Skeletal muscle tissue (tissue), 4 donors: ENCODE data around the gene NAV3. TPM values are rescaled to one million over a fixed set of nuclear protein-coding genes. Genes with fewer than 3 reads are reported as not detected.

Experiments used
- H3K27ac ChIP-seq: one replicate; pipeline ENCODE4 v1.7.0; 2013; ENCODE audit warnings: mild to moderate bottlenecking, low read depth, low read length, inconsistent platforms
- H3K27me3 ChIP-seq, 3 donors: one replicate each; pipeline ENCODE4 v1.7.0; 2013; ENCODE audit warnings: low read length in 3 of 3; ENCODE audit not compliant: control insufficient read depth in 3 of 3, insufficient read depth in 3 of 3
- H3K36me3 ChIP-seq, 3 donors: one replicate each; pipeline ENCODE4 v1.7.0; 2013; ENCODE audit warnings: low read length in 3 of 3; ENCODE audit not compliant: control insufficient read depth in 3 of 3, insufficient read depth in 3 of 3
- H3K4me1 ChIP-seq, 3 donors: one replicate each; pipeline ENCODE4 v1.7.0; 2013; ENCODE audit warnings: low read length in 3 of 3, mild to moderate bottlenecking in 3 of 3; ENCODE audit not compliant: control insufficient read depth in 3 of 3, insufficient read depth in 3 of 3
- H3K4me3 ChIP-seq, 3 donors: one replicate each; pipeline ENCODE4 v1.7.0; 2013; ENCODE audit warnings: low read length in 3 of 3
- H3K9ac ChIP-seq, 3 donors: one replicate each; pipeline ENCODE4 v1.7.0; 2013; ENCODE audit warnings: low read length in 3 of 3, mild to moderate bottlenecking in 3 of 3, moderate library complexity in 2 of 3, low read depth in 1 of 3
- H3K9me3 ChIP-seq, 3 donors: one replicate each; pipeline ENCODE4 v1.7.0; 2013; ENCODE audit warnings: low read length in 3 of 3; ENCODE audit not compliant: control insufficient read depth in 3 of 3
- total RNA-seq: library from RNA; depleted of rRNA; stranded (reverse); fragments of >200 nt; gene quantifications from one replicate; pipeline ENCODE4 v1.2.3, GENCODE V29; 2014
- donor health status: Osteomylitis.

NAV3 gene
- total RNA-seq, 1 donor from 2014 or later = 32.9 TPM

- H3K27ac ChIP-seq = no peak overlapping the region
- no peaks in the 10 kb centered on the region for H3K9me3 ChIP-seq
- H3K9ac ChIP-seq = no peak overlapping the region
- no peaks in the 10 kb centered on the region for H3K36me3 ChIP-seq
- no peaks in the 10 kb centered on the region for H3K4me1 ChIP-seq
- no peak overlapping the region for H3K4me3 ChIP-seq
- H3K27me3 ChIP-seq = no peaks in the 10 kb centered on the region
These were observed 333.5 kb downstream of the NAV3 start for GRCh38 chr12:78164154-78164553.

GRCh38 chr12:78167510-78167909 is 336.8 kb downstream of the NAV3 start:
- H3K27me3 ChIP-seq = no peaks in the 10 kb centered on the region
- no peak overlapping the region for H3K4me3 ChIP-seq
- no peaks in the 10 kb centered on the region for H3K9me3 ChIP-seq
- no peaks in the 10 kb centered on the region for H3K36me3 ChIP-seq
- H3K4me1 ChIP-seq = no peaks in the 10 kb centered on the region
- no peak overlapping the region for H3K9ac ChIP-seq
- no peak overlapping the region for H3K27ac ChIP-seq

GRCh38 chr12:78171061-78171460 is 340.4 kb downstream of the NAV3 start:
- H3K4me1 ChIP-seq = no peaks in the 10 kb centered on the region
- H3K4me3 ChIP-seq = no peak overlapping the region
- H3K9ac ChIP-seq = no peak overlapping the region
- no peaks in the 10 kb centered on the region for H3K27me3 ChIP-seq
- H3K36me3 ChIP-seq = no peaks in the 10 kb centered on the region
- H3K27ac ChIP-seq = no peak overlapping the region
- no peaks in the 10 kb centered on the region for H3K9me3 ChIP-seq

- Histone ChIP-seq H3K27me3 (no peaks in the 10 kb centered on the region), H3K9me3 (no peaks in the 10 kb centered on the region), H3K4me3 (no peak overlapping the region), H3K27ac (no peak overlapping the region), H3K36me3 (no peaks in the 10 kb centered on the region), H3K9ac (no peak overlapping the region), H3K4me1 (no peaks in the 10 kb centered on the region)
These were observed 345.9 kb downstream of the NAV3 start for GRCh38 chr12:78176643-78177042.

GRCh38 chr12:78177298-78177697 is 346.6 kb downstream of the NAV3 start:
- Histone ChIP-seq H3K4me3 (no peak overlapping the region), H3K9ac (no peak overlapping the region), H3K36me3 (no peaks in the 10 kb centered on the region), H3K27ac (no peak overlapping the region), H3K4me1 (no peaks in the 10 kb centered on the region), H3K27me3 (no peaks in the 10 kb centered on the region), H3K9me3 (no peaks in the 10 kb centered on the region)

- no peak overlapping the region for H3K4me3 ChIP-seq
- no peak overlapping the region for H3K27ac ChIP-seq
- no peaks in the 10 kb centered on the region for H3K27me3 ChIP-seq
- H3K9ac ChIP-seq = no peak overlapping the region
- H3K9me3 ChIP-seq = no peaks in the 10 kb centered on the region
- no peaks in the 10 kb centered on the region for H3K36me3 ChIP-seq
- no peaks in the 10 kb centered on the region for H3K4me1 ChIP-seq
These were observed 348.7 kb downstream of the NAV3 start for GRCh38 chr12:78179346-78179745.

- H3K27ac ChIP-seq = no peak overlapping the region
- H3K9ac ChIP-seq = no peak overlapping the region
- H3K4me3 ChIP-seq = no peak overlapping the region
- H3K36me3 ChIP-seq = no peaks in the 10 kb centered on the region
- H3K9me3 ChIP-seq = no peaks in the 10 kb centered on the region
- no peaks in the 10 kb centered on the region for H3K4me1 ChIP-seq
- H3K27me3 ChIP-seq = no peaks in the 10 kb centered on the region
These were observed 351.0 kb downstream of the NAV3 start for GRCh38 chr12:78181544-78182162.

- Histone ChIP-seq H3K27me3 (no peaks in the 10 kb centered on the region), H3K27ac (no peak overlapping the region), H3K9ac (no peak overlapping the region), H3K4me3 (no peak overlapping the region), H3K4me1 (no peaks in the 10 kb centered on the region), H3K36me3 (no peaks in the 10 kb centered on the region), H3K9me3 (no peaks in the 10 kb centered on the region)
These were observed 353.1 kb downstream of the NAV3 start for GRCh38 chr12:78183824-78184223.

GRCh38 chr12:78185109-78185508 is 354.4 kb downstream of the NAV3 start:
- no peak overlapping the region for H3K27ac ChIP-seq
- no peak overlapping the region for H3K9ac ChIP-seq
- H3K4me3 ChIP-seq = no peak overlapping the region

GRCh38 chr12:78185651-78186050 is 355.0 kb downstream of the NAV3 start:
- Histone ChIP-seq H3K9ac (no peak overlapping the region), H3K36me3 (no peaks in the 10 kb centered on the region), H3K9me3 (no peaks in the 10 kb centered on the region), H3K4me1 (no peaks in the 10 kb centered on the region), H3K27ac (no peak overlapping the region), H3K4me3 (no peak overlapping the region), H3K27me3 (no peaks in the 10 kb centered on the region)

More at GRCh38 chr12:78185109-78185508, 354.4 kb downstream of the NAV3 start:
- no peaks in the 10 kb centered on the region for H3K9me3 ChIP-seq
- H3K4me1 ChIP-seq = no peaks in the 10 kb centered on the region
- no peaks in the 10 kb centered on the region for H3K36me3 ChIP-seq
- no peaks in the 10 kb centered on the region for H3K27me3 ChIP-seq
